Endothelial cell of umbilical vein (primary cell): Measurements from ENCODE around the gene INPP5A. TPM values are rescaled to one million over a fixed set of nuclear protein-coding genes. Genes with fewer than 3 reads are reported as not detected.

Experiments
- BruUV-seq: library from RNA; stranded (reverse); fragments of 400-500 nt; replicated peaks from 2 replicates; lab custom pipeline; 2021; lab: Mats Ljungman, UMichigan
- CTCF ChIA-PET: fragments of 300-600, 350-600 bp; sonication (Branson Sonifier 250); formaldehyde crosslinking; loops from one replicate; lab custom pipeline; 2021; ENCODE audit warnings: antibody characterized with exemption, inconsistent platforms; lab: Charles Lee
- POLR2A ChIA-PET: fragments of 300-600, 350-600 bp; sonication (Branson Sonifier 250); formaldehyde crosslinking; loops from one replicate; lab custom pipeline; 2021; ENCODE audit warnings: antibody characterized with exemption, inconsistent platforms; lab: Charles Lee
- DNase-seq: peaks from one replicate; pipeline ENCODE4 v3.0.0-alpha.2; 2011; ENCODE audit warnings: low read depth, low spot score
- FAIRE-seq: peaks from 2 replicates; lab custom pipeline; 2011; peaks lifted over from hg19 to GRCh38; lab: Jason Lieb, UNC
- H2AFZ ChIP-seq: 2 replicates; pipeline ENCODE4 v1.6.0; 2012; ENCODE audit warnings: low read depth, low read length, control low read depth, inconsistent platforms
- H3K27ac ChIP-seq: 2 replicates; pipeline ENCODE4 v1.5.1; 2011; ENCODE audit warnings: low read depth, mild to moderate bottlenecking, control low read depth, low read length, moderate library complexity; ENCODE audit not compliant: insufficient read depth
- H3K27me3 ChIP-seq, 2 experiments: 2 replicates each; pipeline versions ENCODE4 v1.6.0 to v1.6.1; 2011; ENCODE audit warnings: low read length in 2 of 2, mixed read lengths in 1 of 2; ENCODE audit not compliant: control insufficient read depth in 2 of 2, insufficient read depth in 2 of 2
- H3K36me3 ChIP-seq, 2 experiments: 2 replicates in 1 of 2; 3 replicates in 1 of 2; pipeline ENCODE4 v1.5.1; 2011; ENCODE audit warnings: low read length in 2 of 2, mild to moderate bottlenecking in 1 of 2, moderate library complexity in 1 of 2; ENCODE audit not compliant: control insufficient read depth in 2 of 2, insufficient read depth in 2 of 2; ENCODE audit errors: extremely low read depth in 1 of 2
- H3K4me1 ChIP-seq: 3 replicates; pipeline ENCODE4 v1.5.1; 2011; ENCODE audit warnings: mild to moderate bottlenecking, low read length; ENCODE audit not compliant: control insufficient read depth, insufficient read depth; ENCODE audit errors: extremely low read depth
- H3K4me2 ChIP-seq: 2 replicates; pipeline ENCODE4 v1.6.1; 2011; ENCODE audit warnings: low read length, control low read depth, mixed read lengths; ENCODE audit not compliant: insufficient read depth
- H3K4me3 ChIP-seq, 3 experiments: fragments of 200-600 bp in 1 of 3; sonication (generic), shearing (Covaris generic) in 1 of 3; replicated peaks in 1 of 3; 2 replicates each; pipeline ENCODE4 v1.5.1; 2011 to 2016; ENCODE audit warnings: control low read depth in 3 of 3, low read length in 3 of 3, mild to moderate bottlenecking in 2 of 3, inconsistent platforms in 1 of 3, low read depth in 1 of 3, moderate library complexity in 1 of 3; ENCODE audit not compliant: insufficient read depth in 1 of 3
- H3K79me2 ChIP-seq: 2 replicates; pipeline ENCODE4 v1.6.0; 2012; ENCODE audit warnings: low read length, inconsistent platforms; ENCODE audit not compliant: control insufficient read depth, insufficient read depth
- H3K9ac ChIP-seq: replicated peaks from 2 replicates; pipeline ENCODE3; 2011; ENCODE audit warnings: low read length, control low read depth; ENCODE audit not compliant: insufficient read depth; ENCODE audit errors: extremely low read depth
- H3K9me1 ChIP-seq: replicated peaks from 3 replicates; pipeline ENCODE4 v1.6.0; 2011; ENCODE audit warnings: mild to moderate bottlenecking, low read length; ENCODE audit not compliant: control insufficient read depth, insufficient read depth; ENCODE audit errors: extremely low read depth
- H3K9me3 ChIP-seq: replicated peaks from 2 replicates; pipeline ENCODE4 v1.5.1; 2012; ENCODE audit warnings: low read length, inconsistent platforms; ENCODE audit not compliant: control insufficient read depth, insufficient read depth
- H4K20me1 ChIP-seq: replicated peaks from 2 replicates; pipeline ENCODE3; 2011; ENCODE audit warnings: mild to moderate bottlenecking, low read length; ENCODE audit not compliant: control insufficient read depth, insufficient read depth; ENCODE audit errors: extremely low read depth
- CTCF ChIP-seq, 2 donors: IDR thresholded peaks; 1 replicate in 1 of 2; 2 replicates in 1 of 2; pipeline ENCODE4 v1.5.1; 2011; ENCODE audit warnings: low read length in 2 of 2, mild to moderate bottlenecking in 2 of 2, moderate library complexity in 2 of 2, control low read depth in 1 of 2, inconsistent platforms in 1 of 2, low read depth in 1 of 2; ENCODE audit not compliant: insufficient read depth in 1 of 2; ENCODE audit errors: extremely low read depth in 1 of 2
- EZH2 ChIP-seq: IDR thresholded peaks from 2 replicates; pipeline ENCODE4 v1.6.1; 2012; ENCODE audit warnings: borderline replicate concordance, low read depth, mild to moderate bottlenecking, moderate library complexity, low read length, inconsistent platforms; ENCODE audit not compliant: severe bottlenecking
- FOS ChIP-seq: IDR thresholded peaks from 2 replicates; pipeline ENCODE4 v1.6.1; 2011; ENCODE audit warnings: mild to moderate bottlenecking, low read length, moderate library complexity, borderline replicate concordance; ENCODE audit not compliant: insufficient read depth
- GATA2 ChIP-seq: IDR thresholded peaks from 2 replicates; pipeline ENCODE4 v1.7.0; 2011; ENCODE audit warnings: low read depth, mild to moderate bottlenecking, moderate library complexity, mixed read lengths, low read length; ENCODE audit not compliant: insufficient read length, insufficient read depth
- JUN ChIP-seq: IDR thresholded peaks from 2 replicates; pipeline ENCODE4 v1.6.1; 2011; ENCODE audit warnings: borderline replicate concordance, low read depth; ENCODE audit not compliant: insufficient read length, insufficient read depth
- MAX ChIP-seq: IDR thresholded peaks from 2 replicates; pipeline ENCODE4 v1.6.1; 2011; ENCODE audit not compliant: insufficient read depth, insufficient read length
- MYC ChIP-seq: IDR thresholded peaks from one replicate; pipeline ENCODE4 v1.6.1; 2011; ENCODE audit warnings: mild to moderate bottlenecking, low read depth, low read length
- POLR2A ChIP-seq: IDR thresholded peaks from 2 replicates; pipeline ENCODE4 v1.6.1; 2012; ENCODE audit warnings: low read depth, mild to moderate bottlenecking, control low read depth, low read length
- POLR2AphosphoS5 ChIP-seq: IDR thresholded peaks from 2 replicates; pipeline ENCODE4 v1.6.1; 2012; ENCODE audit warnings: low read depth, mild to moderate bottlenecking, control low read depth, low read length, moderate library complexity; ENCODE audit not compliant: insufficient read depth
- dilution Hi-C: fragments of 300-500 bp; cut with MboI; formaldehyde crosslinking; loops from one replicate; pipeline ENCODE4 v1.15.0; 2019; ENCODE audit warnings: low sequenced_read_pairs; ENCODE audit not compliant: extremely low pct_ligation_motif_present
- intact Hi-C: fragments of 100-400 bp; cut with micrococcal nuclease; formaldehyde crosslinking; loops from one replicate; pipeline ENCODE4 v1.10.0; 2022
- polyA plus RNA-seq, 4 experiments: library from polyadenylated mRNA; depleted of rRNA in 3 of 4; stranded (reverse) in 3 of 4; unstranded in 1 of 4; fragments of >200 nt; gene quantifications; 2 replicates each; pipeline versions ENCODE4 v1.2.1 to v1.2.3, GENCODE V29; 2011 to 2012; ENCODE audit warnings: missing spikeins in 1 of 4
- total RNA-seq: library from RNA; stranded (reverse); gene quantifications from 2 replicates; pipeline ENCODE4 v1.2.3, GENCODE V29; 2021

The INPP5A gene
- total and polyA plus RNA-seq, 2 donors (not counting 3 experiments of a cell fraction or from before 2014, with no cell fraction given) = 22.9 to 33.2 TPM

GRCh38 chr10:132691711-132692153, 154.1 kb downstream of the INPP5A start:
- intact Hi-C loops (no loop called here), dilution Hi-C loops (no loop called here)
- no peaks in the 10 kb centered on the region for H3K9me1 ChIP-seq
- no peak overlapping the region for H3K9ac ChIP-seq
- TF ChIP-seq CTCF (IDR thresholded peaks at IDR 0.05; ENCODE audit: extremely low read depth in 1 of 2, insufficient read depth in 1 of 2, low read depth in 1 of 2, low read length in 2 of 2) = no peak
- peaks cover 2% of the 10 kb centered on the region for H3K79me2 ChIP-seq
- H3K4me1 ChIP-seq = no peaks in the 10 kb centered on the region
- FAIRE-seq (no peak), DNase-seq (no peak)
- no peaks in the 10 kb centered on the region for H3K36me3 ChIP-seq
- H3K27me3 ChIP-seq = no peaks in the 10 kb centered on the region
- H3K27ac ChIP-seq = no peak overlapping the region
- CTCF ChIA-PET = no interaction called here
- H3K4me2 ChIP-seq = no peak overlapping the region
- H3K9me3 ChIP-seq = no peaks in the 10 kb centered on the region
- POLR2A ChIA-PET = no interaction called here
- H3K4me3 ChIP-seq = no peak overlapping the region
- no peak overlapping the region for H2AFZ ChIP-seq
- no peaks in the 10 kb centered on the region for H4K20me1 ChIP-seq
- BruUV-seq = no TSS peak

GRCh38 chr10:132692311-132692710, 154.7 kb downstream of the INPP5A start:
- Histone ChIP-seq H3K4me2 (no peak overlapping the region), H3K79me2 (peaks cover under 1% of the 10 kb centered on the region), H3K4me1 (no peaks in the 10 kb centered on the region), H3K9me1 (no peaks in the 10 kb centered on the region), H3K9me3 (no peaks in the 10 kb centered on the region), H3K4me3 (no peak overlapping the region), H2AFZ (no peak overlapping the region), H3K9ac (no peak overlapping the region), H3K36me3 (no peaks in the 10 kb centered on the region), H3K27ac (no peak overlapping the region), H3K27me3 (no peaks in the 10 kb centered on the region), H4K20me1 (no peaks in the 10 kb centered on the region)
- FAIRE-seq (no peak), DNase-seq (no peak)
- intact Hi-C loops = no loop called here
- no TSS peak for BruUV-seq
- ChIA-PET POLR2A (no interaction called here), CTCF (no interaction called here)
- TF ChIP-seq EZH2 = no peak
- TF ChIP-seq JUN = no peak
- TF ChIP-seq POLR2A = no peak
- no peak for TF ChIP-seq MYC
- no peak for TF ChIP-seq FOS
- TF ChIP-seq POLR2AphosphoS5 = no peak
- no peak for TF ChIP-seq CTCF (IDR thresholded peaks at IDR 0.05; ENCODE audit: extremely low read depth in 1 of 2, insufficient read depth in 1 of 2, low read depth in 1 of 2, low read length in 2 of 2)
- no peak for TF ChIP-seq MAX
- TF ChIP-seq GATA2 = no peak
- dilution Hi-C loops = no loop called here
